GM23338 (cell line): ENCODE data around the gene ZC3H14. TPM values are rescaled to one million over a fixed set of nuclear protein-coding genes. Genes with fewer than 3 reads are reported as not detected.

Experiments
- ATAC-seq: fragments of 200-7000 bp; cut with Tn5 transposase; 3 replicates; pipeline ENCODE4 v1.9.1; 2020
- DNase-seq: peaks from one replicate; pipeline ENCODE4 v3.0.0-alpha.2; 2015; ENCODE audit warnings: low spot score
- H2AFZ ChIP-seq: fragments of 200-600 bp; sonication (generic); 2 replicates; pipeline ENCODE4 v1.8.0; 2016; ENCODE audit warnings: antibody characterized with exemption, mild to moderate bottlenecking, moderate library complexity
- H3F3A ChIP-seq: fragments of 200-600 bp; sonication (generic); replicated peaks from 2 replicates; pipeline ENCODE4 v1.8.0; 2017; ENCODE audit warnings: antibody characterized with exemption, mixed run types, low read depth
- H3K27ac ChIP-seq: fragments of 200-600 bp; sonication (generic); 2 replicates; pipeline ENCODE4 v1.6.1; 2016; ENCODE audit warnings: low read depth
- H3K27me3 ChIP-seq: fragments of 200-600 bp; sonication (generic); 2 replicates; pipeline ENCODE4 v1.8.0; 2016; ENCODE audit warnings: mild to moderate bottlenecking, mixed run types, moderate library complexity; ENCODE audit not compliant: insufficient read depth
- H3K36me3 ChIP-seq: fragments of 200-600 bp; sonication (generic); 2 replicates; pipeline ENCODE4 v1.8.0; 2016; ENCODE audit warnings: mild to moderate bottlenecking; ENCODE audit not compliant: insufficient read depth
- H3K4me1 ChIP-seq: fragments of 200-600 bp; sonication (generic); 2 replicates; pipeline ENCODE4 v1.8.0; 2016; ENCODE audit warnings: mild to moderate bottlenecking, moderate library complexity; ENCODE audit not compliant: insufficient read depth
- H3K4me2 ChIP-seq: fragments of 200-600 bp; sonication (generic); 2 replicates; pipeline ENCODE4 v1.7.1; 2017; ENCODE audit warnings: mixed run types
- H3K4me3 ChIP-seq: fragments of 200-600 bp; sonication (generic); 2 replicates; pipeline ENCODE4 v1.6.1; 2016; ENCODE audit warnings: mixed run types
- H3K79me2 ChIP-seq: fragments of 200-600 bp; sonication (generic); replicated peaks from 2 replicates; pipeline ENCODE4 v1.8.0; 2017; ENCODE audit warnings: mild to moderate bottlenecking; ENCODE audit not compliant: insufficient read depth
- H3K9me2 ChIP-seq: fragments of 200-600 bp; sonication (generic); 2 replicates; pipeline ENCODE4 v1.8.0; 2017; ENCODE audit not compliant: insufficient read depth
- H4K20me1 ChIP-seq: fragments of 200-600 bp; sonication (generic); replicated peaks from 2 replicates; pipeline ENCODE4 v1.8.0; 2017; ENCODE audit warnings: mild to moderate bottlenecking; ENCODE audit not compliant: insufficient read depth
- H3K27ac Mint-ChIP-seq: 2 replicates; pipeline ENCODE4 v1.8.0; 2020; ENCODE audit warnings: inconsistent platforms, mild to moderate bottlenecking, moderate library complexity, mixed read lengths
- H3K27me3 Mint-ChIP-seq: 3 replicates; pipeline ENCODE4 v1.8.0; 2022; ENCODE audit warnings: low read depth, mild to moderate bottlenecking, moderate library complexity, mixed read lengths, inconsistent platforms; ENCODE audit not compliant: insufficient read depth, poor library complexity
- H3K36me3 Mint-ChIP-seq: 3 replicates; pipeline ENCODE4 v1.8.0; 2021; ENCODE audit warnings: low read depth, mild to moderate bottlenecking, inconsistent platforms, moderate library complexity, mixed read lengths
- H3K4me1 Mint-ChIP-seq: 3 replicates; pipeline ENCODE4 v1.8.0; 2020; ENCODE audit warnings: mild to moderate bottlenecking, inconsistent platforms, mixed read lengths
- H3K4me3 Mint-ChIP-seq: 3 replicates; pipeline ENCODE4 v1.8.0; 2021; ENCODE audit warnings: moderate library complexity, mild to moderate bottlenecking, inconsistent platforms, mixed read lengths
- H3K9me3 Mint-ChIP-seq: 3 replicates; pipeline ENCODE4 v1.8.0; 2020; ENCODE audit warnings: moderate library complexity, mild to moderate bottlenecking, inconsistent platforms, mixed read lengths
- CREB1 ChIP-seq: fragments of 250-450 bp; sonication (Bioruptor Pico); IDR thresholded peaks from 2 replicates; pipeline ENCODE4 v1.5.0; 2020; ENCODE audit warnings: low read depth, mild to moderate bottlenecking, moderate library complexity
- EZH2 ChIP-seq: fragments of 200-600 bp; sonication (generic); IDR thresholded peaks from one replicate; pipeline ENCODE4 v1.8.0; 2017; ENCODE audit warnings: antibody characterized with exemption, mild to moderate bottlenecking, low read depth; ENCODE audit not compliant: unreplicated experiment
- EZH2phosphoT487 ChIP-seq: fragments of 200-600 bp; sonication (generic); IDR thresholded peaks from one replicate; pipeline ENCODE4 v1.8.1; 2018; ENCODE audit warnings: antibody characterized with exemption; ENCODE audit not compliant: unreplicated experiment
- JUNB ChIP-seq: IDR thresholded peaks from one replicate; pipeline ENCODE4 v1.6.1; 2016; ENCODE audit warnings: antibody characterized with exemption; ENCODE audit not compliant: unreplicated experiment
- NANOG ChIP-seq: IDR thresholded peaks from 2 replicates; pipeline ENCODE4 v1.6.1; 2016; ENCODE audit warnings: antibody characterized with exemption, borderline replicate concordance
- POLR2AphosphoS5 ChIP-seq: IDR thresholded peaks from 2 replicates; pipeline ENCODE4 v1.6.1; 2016; ENCODE audit warnings: antibody characterized with exemption, low read depth
- STAT1 ChIP-seq: IDR thresholded peaks from one replicate; pipeline ENCODE4 v1.6.1; 2016; ENCODE audit warnings: antibody characterized with exemption; ENCODE audit not compliant: unreplicated experiment
- ZNF114 ChIP-seq: fragments of 250-450 bp; sonication (Bioruptor Pico); IDR thresholded peaks from 2 replicates; pipeline ENCODE4 v1.5.0; 2020; ENCODE audit warnings: mild to moderate bottlenecking, moderate library complexity
- ZNF331 ChIP-seq: fragments of 250-450 bp; sonication (Bioruptor Pico); IDR thresholded peaks from 2 replicates; pipeline ENCODE4 v1.5.0; 2020; ENCODE audit warnings: low read depth, mild to moderate bottlenecking, moderate library complexity
- polyA plus RNA-seq: library from polyadenylated mRNA; unstranded; fragments of >200 nt; fragmentation: Nextera tagmentation; extraction: Ambion mirVana; gene quantifications from 2 replicates; pipeline ENCODE4 v1.2.1, GENCODE V29; 2016
- total RNA-seq: library from RNA; depleted of rRNA; stranded (reverse); fragments of >200 nt; shearing (Covaris generic); gene quantifications from 2 replicates; pipeline ENCODE4 v1.2.3, GENCODE V29; 2014
- TF ChIP-seq, protein P1 (sequence below): IDR thresholded peaks from 2 replicates; pipeline ENCODE4 v1.6.1; 2016; ENCODE audit warnings: antibody characterized with exemption
- TF ChIP-seq, protein P2 (sequence below): IDR thresholded peaks from one replicate; pipeline ENCODE4 v1.6.1; 2018; ENCODE audit warnings: antibody characterized with exemption; ENCODE audit not compliant: unreplicated experiment

ZC3H14 gene
- total and polyA plus RNA-seq, 2 experiments from 2014 or later, result 63.2 to 87.9 TPM

DNA sequence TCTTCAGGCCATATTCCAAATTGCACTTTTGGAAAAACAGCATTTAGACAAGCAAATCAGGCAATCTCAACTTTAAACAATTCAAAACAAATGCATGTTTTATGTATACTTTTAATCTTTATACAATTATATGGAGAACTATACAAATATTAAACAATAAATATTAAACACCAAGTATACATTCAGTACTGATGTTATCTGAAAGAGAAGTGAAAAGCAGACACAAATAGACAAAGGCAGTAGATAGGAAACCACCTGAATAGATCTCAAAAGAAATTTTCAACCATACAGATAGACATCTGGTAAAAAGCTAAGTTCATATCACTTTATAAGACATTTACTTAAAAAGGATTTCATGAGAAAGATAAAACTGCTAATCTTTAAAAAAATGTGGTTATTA lies 65.2 kb downstream of the ZC3H14 start (continued):
- TF ChIP-seq, protein P1, sequence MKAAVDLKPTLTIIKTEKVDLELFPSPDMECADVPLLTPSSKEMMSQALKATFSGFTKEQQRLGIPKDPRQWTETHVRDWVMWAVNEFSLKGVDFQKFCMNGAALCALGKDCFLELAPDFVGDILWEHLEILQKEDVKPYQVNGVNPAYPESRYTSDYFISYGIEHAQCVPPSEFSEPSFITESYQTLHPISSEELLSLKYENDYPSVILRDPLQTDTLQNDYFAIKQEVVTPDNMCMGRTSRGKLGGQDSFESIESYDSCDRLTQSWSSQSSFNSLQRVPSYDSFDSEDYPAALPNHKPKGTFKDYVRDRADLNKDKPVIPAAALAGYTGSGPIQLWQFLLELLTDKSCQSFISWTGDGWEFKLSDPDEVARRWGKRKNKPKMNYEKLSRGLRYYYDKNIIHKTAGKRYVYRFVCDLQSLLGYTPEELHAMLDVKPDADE, result no peak
- TF ChIP-seq STAT1 (no peak), NANOG (no peak), POLR2AphosphoS5 (no peak), EZH2 (no peak), JUNB (no peak), EZH2phosphoT487 (no peak), ZNF114 (CRISPR knock-in tag) (no peak)
- TF ChIP-seq, protein P2, sequence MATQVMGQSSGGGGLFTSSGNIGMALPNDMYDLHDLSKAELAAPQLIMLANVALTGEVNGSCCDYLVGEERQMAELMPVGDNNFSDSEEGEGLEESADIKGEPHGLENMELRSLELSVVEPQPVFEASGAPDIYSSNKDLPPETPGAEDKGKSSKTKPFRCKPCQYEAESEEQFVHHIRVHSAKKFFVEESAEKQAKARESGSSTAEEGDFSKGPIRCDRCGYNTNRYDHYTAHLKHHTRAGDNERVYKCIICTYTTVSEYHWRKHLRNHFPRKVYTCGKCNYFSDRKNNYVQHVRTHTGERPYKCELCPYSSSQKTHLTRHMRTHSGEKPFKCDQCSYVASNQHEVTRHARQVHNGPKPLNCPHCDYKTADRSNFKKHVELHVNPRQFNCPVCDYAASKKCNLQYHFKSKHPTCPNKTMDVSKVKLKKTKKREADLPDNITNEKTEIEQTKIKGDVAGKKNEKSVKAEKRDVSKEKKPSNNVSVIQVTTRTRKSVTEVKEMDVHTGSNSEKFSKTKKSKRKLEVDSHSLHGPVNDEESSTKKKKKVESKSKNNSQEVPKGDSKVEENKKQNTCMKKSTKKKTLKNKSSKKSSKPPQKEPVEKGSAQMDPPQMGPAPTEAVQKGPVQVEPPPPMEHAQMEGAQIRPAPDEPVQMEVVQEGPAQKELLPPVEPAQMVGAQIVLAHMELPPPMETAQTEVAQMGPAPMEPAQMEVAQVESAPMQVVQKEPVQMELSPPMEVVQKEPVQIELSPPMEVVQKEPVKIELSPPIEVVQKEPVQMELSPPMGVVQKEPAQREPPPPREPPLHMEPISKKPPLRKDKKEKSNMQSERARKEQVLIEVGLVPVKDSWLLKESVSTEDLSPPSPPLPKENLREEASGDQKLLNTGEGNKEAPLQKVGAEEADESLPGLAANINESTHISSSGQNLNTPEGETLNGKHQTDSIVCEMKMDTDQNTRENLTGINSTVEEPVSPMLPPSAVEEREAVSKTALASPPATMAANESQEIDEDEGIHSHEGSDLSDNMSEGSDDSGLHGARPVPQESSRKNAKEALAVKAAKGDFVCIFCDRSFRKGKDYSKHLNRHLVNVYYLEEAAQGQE, result no peak

DNA sequence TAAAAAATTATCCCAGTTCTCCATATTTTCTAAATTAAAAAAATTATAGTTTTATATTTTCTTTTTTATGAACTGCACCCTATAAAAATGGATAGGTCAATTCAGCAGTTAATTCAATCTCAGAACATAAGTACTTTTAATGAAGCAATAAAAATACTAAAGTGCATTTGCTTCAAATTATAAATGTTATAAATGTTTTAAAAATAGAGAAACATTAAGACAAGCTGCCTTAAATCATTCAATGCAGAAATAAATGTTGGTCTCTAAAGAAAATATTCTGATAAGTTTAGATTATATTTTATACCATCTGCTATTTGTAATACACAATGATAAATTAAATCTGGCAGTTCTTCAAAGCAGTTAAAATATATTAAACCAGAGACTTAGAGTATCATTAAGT lies 65.6 kb downstream of the ZC3H14 start:
- DNase-seq, result no peak
- no peaks in the 10 kb centered on the region for H4K20me1 ChIP-seq
- no peak overlapping the region for H3K4me2 ChIP-seq
- H2AFZ ChIP-seq, result no peak overlapping the region
- Mint-ChIP-seq H3K9me3 (no peaks in the 10 kb centered on the region), H3K36me3 (no peaks in the 10 kb centered on the region), H3K4me1 (no peaks in the 10 kb centered on the region), H3K27me3 (no peaks in the 10 kb centered on the region), H3K27ac (no peak overlapping the region), H3K4me3 (no peak overlapping the region)
- no peaks in the 10 kb centered on the region for H3K4me1 ChIP-seq
- no peak for ATAC-seq
- no peak overlapping the region for H3K27ac ChIP-seq
- no peak overlapping the region for H3K4me3 ChIP-seq
- H3F3A ChIP-seq, result no peaks in the 10 kb centered on the region
- no peaks in the 10 kb centered on the region for H3K36me3 ChIP-seq
- H3K9me2 ChIP-seq, result no peaks in the 10 kb centered on the region
- H3K27me3 ChIP-seq, result no peaks in the 10 kb centered on the region
- H3K79me2 ChIP-seq, result no peaks in the 10 kb centered on the region
- no peak for TF ChIP-seq STAT1
- TF ChIP-seq ZNF114 (CRISPR knock-in tag), result no peak
- no peak for TF ChIP-seq JUNB
- no peak for TF ChIP-seq CREB1
- no peak for TF ChIP-seq NANOG
- no peak for TF ChIP-seq EZH2phosphoT487
- no peak for TF ChIP-seq EZH2
- TF ChIP-seq, protein P2, result no peak
- no peak for TF ChIP-seq POLR2AphosphoS5
- no peak for TF ChIP-seq ZNF331 (CRISPR knock-in tag)
